NCI-H1092 treated with DMSO at 0.1 percent for 48 hours (cell line): Measurements from ENCODE around the gene LRRK1.

Source experiments
- DNase-seq: peaks from one replicate; lab custom pipeline; 2025; lab: John Stamatoyannopoulos, UW

Gene LRRK1

DNA sequence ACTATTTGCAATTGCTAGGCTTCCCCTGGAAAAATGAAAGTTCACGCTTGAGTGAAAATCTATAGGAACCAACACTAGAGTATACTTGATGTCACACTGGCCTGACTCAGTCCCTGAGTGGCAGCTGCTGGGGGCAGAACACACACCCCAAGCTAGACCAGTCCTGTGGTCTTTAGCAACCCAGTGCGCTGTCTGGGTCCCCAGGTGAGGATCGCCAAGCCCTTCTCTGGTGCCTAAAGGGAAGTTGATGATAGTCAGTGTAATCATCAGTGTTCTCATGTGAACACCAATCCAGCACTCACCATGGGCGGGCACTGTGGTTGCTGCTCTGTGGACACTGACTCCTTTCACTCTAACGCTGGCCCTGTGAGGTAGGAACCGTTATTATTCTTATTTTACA is 28.3 kb upstream of the LRRK1 start:
- DNase-seq: no peak

DNA sequence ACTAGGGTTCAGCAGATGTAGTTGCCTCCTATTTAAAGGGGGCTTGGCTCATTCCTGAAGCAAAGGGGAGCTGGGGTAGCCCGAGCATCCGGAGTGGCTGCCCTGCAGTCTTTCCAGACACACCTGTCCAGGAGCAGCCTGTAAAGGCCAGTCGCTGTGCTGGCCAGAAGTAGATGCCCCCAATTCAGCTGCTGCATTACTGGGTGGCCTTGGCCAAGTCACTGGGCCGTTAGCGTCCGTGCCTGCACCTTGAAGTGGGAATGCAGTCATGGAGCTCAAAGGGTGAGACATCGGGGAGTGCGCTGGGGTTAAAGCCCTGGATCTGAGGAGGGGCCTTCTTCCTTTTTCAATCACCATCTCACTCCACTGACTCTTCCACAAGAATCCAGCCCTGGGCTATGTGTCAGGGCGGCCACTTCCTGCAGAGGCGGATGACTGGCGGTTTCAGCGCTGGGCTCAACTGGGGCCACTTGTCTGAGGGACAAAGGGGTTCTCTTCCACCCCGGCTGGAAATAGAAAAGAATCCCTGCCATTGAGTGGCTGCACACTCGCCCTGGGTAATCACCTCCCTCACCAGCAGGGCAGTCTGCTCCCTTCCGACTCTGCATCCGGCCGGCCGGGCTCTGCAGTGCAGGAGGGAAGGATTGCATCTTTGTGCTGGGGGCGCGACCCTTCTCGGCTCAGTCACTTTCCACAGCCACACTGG is 27.7 kb upstream of the LRRK1 start:
- no peak for DNase-seq

DNA sequence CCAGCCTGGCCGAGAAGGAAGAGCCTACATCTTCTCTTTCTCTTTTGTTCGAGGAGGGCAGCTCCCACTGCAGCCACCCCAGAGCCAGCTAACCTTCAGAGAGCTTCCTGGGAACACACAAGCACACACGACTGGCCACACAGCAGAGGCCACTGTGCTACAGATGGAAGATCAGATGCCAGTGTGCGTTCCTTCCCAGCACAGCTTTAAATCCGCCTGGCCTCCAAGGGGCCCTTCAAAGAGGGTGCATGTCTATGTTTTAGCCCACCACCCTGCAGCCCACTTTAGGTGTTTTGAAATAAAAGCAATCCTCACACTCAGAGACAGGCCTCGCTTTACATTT is 27.2 kb upstream of the LRRK1 start:
- DNase-seq: no peak

DNA sequence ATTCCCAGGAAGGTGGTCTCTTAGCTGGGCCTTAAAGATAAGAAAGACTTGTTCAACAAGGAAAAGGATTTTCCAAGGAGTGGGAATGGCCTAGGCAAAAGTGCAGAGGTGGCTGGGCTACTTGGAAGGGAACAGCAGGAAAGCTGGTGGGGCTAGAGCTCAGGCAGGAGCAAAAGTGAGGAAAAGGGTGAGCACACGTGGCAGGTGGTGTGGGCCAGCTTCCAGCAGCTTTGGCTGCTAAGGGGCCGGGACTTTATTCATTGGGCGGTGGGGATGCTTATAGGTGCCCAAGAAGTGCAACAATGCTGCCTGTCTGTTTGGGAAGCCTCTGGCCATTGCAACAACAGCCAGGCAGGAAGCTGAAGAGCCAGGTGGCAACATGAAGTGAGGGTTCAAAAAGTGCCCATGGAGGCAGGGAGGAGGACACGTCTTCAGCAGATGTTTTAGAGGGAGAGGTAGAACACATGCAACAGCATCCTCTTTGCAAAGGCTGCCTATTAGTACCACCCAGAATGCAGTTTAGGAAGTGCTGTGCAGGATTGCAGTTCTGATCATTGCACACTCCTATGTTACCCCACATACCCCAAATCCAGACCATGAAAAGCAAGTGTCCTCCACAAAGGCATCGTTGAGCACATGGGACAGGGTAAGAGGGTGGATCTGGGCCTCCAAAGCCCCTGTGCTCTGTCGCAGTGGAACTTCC is 25.7 kb upstream of the LRRK1 start:
- no peak for DNase-seq

DNA sequence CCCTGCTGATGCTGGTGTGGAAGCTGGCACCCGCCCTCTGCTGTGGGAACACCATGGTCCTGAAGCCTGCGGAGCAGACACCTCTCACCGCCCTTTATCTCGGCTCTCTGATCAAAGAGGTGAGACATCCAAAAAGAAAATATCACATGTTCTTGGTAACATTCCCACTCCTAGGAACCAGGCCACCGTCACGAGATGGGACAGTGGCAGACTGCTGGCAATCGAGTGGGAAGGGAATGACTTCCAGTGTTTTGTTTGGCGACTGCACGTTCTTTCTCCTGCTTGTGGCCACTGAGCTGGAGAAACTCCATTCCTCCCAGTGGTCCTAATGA is 25.2 kb upstream of the LRRK1 start:
- DNase-seq: no peak

DNA sequence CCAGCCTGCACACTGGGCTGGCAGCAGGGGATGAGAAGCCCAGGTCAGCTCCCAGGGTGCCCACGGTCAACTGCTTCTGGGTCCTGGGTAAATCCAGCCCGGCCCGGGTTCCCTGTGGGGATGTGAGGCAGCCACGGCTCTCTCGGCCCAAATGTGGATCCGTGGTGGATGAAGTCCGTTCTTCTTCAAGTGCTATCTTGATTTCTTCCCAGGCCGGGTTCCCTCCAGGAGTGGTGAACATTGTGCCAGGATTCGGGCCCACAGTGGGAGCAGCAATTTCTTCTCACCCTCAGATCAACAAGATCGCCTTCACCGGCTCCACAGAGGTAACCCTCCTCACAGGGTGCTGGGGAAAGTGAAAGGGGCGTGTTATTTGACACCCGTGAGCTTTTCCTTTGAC is 23.4 kb upstream of the LRRK1 start:
- DNase-seq: no peak

DNA sequence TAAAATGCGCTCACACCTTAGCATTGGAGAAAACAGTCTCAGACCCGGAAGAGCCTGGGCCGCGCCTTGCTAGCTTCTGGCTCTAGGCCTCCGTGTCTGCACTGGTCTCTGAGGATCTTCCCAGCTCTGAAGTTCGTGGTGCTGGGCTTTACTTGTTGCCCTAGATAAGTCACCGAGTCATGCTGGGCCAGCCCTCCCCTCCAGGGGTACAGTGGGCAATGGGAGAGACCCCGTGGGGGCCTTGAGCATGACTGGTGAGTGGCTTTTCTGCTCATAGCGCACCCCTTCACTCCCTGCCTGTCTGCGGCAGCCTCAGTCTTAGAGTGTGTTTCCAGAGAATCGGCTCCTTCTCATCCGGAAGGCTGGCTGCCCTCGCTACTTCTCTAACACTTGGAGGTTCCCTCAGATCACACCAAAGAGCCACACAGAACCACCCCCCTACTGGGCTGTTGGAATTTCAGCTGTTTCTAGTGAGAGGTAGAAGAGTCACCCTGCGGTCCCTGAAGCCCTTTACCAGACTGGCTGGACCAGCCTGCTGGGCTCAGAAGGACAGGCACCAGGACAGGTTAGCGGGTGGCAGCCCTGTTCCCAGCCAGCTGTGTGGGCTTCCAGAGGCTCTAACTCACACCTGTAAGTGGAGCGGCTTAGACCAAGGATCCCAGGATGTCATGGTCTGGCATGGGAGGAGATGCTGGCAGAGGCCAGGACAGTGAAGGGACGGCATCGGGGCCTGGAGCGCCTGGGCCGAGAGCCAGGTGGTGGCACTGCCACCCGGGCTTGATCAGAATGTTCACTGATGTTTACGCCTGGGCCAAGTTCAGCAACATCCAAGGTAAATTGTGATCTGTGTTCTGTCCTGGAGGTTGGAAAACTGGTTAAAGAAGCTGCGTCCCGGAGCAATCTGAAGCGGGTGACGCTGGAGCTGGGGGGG is 21.7 kb upstream of the LRRK1 start:
- DNase-seq: no peak

DNA sequence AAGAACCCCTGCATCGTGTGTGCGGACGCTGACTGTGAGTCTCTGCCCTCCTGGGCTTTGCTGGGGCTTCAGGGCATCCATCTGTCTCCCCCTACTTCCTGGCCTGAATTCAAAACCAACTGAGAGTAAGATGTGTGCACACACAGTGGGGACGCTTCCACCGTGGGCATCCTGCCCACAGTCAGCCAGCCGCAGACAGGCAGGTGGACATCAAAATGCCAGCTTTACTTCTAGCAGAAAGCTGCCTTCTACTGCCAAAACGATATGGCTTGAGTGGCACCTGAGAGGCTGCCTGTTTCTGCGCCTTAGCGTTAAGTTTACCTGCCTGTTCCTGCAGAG is 21.0 kb upstream of the LRRK1 start:
- no peak for DNase-seq

DNA sequence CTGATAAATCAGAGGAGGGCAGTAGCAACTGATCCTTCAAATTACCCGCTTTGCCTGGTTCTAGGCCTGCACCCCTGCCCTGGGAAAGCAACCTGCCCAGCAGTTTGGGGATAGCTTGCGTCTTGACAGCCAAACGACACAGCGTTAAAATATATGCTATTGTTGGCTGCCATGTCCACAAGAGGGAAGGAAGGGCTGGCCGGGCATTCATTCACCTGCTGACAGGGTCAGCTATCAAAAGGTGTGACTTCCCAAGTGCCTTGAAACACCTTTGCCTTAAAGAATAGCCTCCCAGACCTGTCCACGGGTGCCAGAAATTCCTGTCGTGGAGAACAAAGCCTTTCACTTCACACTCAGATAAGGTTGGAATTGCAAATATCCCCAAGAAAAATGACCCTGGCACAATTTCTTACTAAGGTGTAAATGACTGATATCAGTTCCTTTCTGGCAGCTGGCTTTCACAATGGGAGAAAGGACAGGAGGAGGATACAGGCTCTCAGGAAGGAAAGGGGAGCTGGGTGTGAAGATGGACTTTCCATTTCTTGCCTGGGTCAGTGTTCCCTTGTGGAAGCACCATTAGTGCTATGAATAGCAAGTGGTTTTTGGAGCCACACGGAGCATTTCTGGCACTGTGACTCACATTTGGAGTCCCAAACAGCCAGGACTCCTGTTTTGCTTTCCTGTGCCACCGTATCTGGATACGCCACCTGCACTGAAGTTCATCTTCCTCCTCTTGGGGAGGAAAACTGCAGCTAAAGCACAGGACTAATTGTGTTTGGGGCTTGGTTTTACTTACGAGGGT is 20.3 kb upstream of the LRRK1 start:
- DNase-seq: no peak

DNA sequence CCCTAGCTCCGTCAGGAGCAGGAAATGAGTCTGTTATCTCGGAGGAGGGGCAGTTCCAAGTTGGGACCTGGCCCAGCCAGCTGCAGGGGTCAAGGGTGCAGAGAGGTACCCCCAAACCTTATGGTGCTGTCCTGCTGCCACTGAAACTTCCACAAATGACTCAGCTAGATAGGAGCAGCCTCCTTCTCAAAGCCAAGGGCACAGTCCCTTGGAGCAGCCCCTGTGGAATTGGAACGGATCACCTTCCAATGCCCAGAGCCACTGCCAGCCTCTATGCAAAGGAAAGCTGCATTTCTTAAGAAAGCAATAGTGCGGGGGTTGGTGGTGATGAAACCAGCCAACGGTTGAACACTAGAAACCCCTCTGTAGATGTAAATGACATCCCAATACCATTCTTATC is 19.6 kb upstream of the LRRK1 start:
- no peak for DNase-seq

DNA sequence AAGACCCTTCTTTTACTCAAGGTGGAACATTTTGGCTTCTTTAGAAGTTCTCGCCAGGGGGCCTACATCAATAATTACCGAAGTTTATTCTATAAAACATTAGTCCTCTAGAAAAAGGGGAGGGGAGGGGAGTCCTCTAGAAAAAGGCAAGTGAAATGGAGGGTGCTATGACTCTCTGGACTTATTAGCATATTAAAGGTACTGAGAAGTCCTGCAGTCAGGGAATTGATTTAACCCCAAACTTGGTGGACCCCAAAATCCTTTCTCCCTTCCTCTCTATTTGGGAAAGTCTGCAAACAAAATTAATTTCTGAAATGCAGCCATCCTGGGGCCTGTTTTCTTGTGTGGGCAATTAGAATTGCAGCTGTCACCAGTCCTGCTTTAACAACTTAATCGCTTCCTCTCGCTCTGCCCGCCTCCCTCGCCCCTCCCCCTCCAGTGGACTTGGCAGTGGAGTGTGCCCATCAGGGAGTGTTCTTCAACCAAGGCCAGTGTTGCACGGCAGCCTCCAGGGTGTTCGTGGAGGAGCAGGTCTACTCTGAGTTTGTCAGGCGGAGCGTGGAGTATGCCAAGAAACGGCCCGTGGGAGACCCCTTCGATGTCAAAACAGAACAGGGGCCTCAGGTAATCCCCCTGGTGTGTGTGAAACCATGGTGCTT is 18.9 kb upstream of the LRRK1 start:
- no peak for DNase-seq

DNA sequence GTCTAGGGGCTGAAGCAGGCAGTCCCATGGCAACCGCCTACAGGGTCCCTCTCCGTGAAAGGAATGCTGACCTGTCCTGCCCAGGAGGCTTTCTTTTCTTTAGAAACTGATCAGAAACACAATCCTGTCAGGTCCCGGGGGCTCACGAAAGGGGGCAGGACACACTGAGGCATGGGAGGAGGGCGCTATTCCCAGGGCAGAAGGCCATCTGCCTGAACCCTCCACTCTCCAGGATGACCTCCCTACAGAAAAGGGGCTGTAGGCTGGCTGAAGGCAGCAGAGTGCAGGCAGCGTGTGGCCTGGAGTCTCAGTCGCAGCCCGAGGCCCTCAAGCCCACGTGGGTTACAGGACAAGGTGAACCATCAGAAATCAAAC is 18.4 kb upstream of the LRRK1 start:
- DNase-seq: no peak

DNA sequence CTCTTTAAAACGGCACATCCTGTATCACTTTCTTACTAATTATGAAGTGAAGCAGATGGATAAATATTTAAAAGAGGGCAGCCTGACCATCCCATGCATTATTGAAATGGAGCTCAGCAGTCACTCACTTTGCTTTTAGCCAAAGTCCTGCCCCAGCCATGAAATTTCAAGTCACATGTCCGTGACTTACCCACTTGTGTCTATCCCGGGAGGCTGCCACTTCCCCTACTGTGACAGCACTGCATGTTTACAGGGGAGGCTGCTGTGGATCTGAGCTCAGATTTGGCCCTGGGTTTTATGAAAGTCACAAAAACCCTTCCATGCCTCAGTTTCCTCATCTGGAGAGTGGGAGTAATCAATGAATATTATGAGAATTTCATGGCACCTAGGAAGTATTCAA is 17.9 kb upstream of the LRRK1 start:
- no peak for DNase-seq

DNA sequence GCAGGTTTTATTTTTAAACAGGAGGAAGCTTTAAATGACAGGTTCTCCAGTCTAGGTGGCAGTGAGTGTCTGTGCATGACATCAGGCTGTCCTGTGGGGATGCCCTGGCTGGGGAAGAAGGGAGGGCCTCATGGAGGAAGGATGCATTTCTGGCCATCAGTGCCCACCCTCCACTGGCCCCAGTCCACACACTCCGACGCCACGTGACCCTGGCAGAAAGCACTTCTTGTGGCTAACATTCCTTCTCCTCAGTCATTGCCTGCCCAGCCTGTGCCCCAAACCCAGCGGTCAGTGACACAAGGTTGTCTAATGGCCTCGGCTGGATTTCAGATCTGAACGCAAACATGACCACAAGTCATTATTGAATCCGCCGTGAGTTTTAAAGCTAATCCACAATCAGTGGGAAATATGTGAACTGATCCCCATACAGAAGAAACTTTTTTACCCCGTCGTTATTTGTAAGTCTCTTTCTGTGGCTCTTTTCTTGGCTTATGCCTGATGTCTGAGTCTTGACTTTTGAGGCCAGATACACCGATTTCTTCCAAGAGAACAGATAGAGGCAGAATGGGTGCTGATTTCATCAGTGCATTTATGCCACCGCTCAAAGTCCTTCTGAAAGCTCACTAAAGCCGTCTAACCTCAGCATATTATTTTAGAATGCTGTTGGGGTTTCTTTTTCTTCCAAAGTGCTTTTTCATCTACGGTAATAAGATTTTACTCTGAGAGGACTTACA is 17.3 kb upstream of the LRRK1 start:
- DNase-seq: no peak

DNA sequence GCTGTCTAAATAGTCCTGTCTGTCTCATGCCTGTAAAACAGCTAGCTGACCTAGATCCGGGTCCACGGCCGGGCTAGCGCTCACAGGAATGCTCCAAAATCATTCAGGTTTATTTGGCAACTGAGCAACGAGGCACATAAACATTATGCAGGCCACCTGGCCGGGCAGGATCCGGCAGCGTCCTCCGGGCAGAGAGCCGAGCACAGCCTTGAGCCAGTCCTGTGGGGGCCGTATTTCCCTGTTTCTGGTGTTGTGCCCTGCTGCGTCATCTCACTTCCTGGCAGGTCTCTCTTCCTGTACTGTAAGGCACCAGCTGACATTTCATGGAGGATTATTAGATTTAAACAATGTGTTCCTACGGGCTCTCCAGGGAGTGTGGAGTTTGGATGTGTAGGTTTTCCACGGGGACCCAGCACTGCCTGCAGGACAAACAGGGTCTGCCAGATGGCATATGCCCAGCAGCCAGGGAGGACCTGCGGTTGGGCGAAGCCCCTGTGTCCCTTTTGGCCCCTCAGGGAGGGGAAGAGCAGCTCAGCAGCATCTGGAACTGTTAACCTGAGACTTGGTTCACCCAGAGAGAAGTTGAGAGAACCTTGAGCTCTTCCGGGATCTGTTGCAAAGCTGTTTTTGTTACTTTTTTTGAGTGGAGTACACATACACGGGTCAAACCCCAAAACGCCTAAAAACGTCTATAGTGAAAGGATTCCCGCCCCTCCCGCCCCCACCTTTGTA is 16.6 kb upstream of the LRRK1 start:
- DNase-seq: peak; percentile 72

DNA sequence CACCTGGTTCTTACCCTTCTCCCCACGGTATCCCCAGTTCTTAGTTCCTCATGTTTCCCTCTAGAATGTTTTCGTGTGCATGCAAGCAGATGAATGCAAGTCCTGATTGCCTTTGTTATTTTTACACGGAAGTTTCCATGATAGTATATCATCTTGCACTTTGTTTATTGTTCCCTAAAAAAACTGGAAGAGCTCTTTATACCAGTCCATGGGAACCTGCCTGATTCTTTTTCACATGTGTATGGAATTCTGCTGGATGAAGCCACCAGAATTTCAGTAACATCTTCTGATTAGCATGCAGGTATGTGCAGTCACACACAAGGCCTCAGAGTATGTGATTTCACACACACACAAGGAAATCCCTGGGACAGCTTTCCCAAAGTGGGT is 16.0 kb upstream of the LRRK1 start:
- no peak for DNase-seq

DNA sequence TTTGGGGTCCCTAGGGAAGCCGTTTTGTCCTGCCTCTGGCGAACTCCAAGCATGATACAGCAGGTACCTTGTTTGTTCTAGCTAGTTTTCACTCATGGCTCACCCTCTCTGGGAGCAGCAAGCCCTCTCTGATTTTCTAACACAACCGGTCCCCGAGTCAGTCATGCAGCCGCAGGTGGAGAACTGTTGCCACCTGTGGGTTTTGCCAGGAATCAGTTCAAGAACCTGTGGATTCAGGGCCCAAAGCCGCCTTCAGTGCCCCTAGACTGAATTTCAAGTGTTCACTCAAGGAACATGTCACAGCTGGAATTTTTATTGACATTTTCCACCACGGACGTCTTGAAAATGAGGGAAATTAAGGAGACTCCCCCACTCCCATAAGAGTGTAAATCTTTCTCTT is 13.3 kb upstream of the LRRK1 start:
- no peak for DNase-seq

DNA sequence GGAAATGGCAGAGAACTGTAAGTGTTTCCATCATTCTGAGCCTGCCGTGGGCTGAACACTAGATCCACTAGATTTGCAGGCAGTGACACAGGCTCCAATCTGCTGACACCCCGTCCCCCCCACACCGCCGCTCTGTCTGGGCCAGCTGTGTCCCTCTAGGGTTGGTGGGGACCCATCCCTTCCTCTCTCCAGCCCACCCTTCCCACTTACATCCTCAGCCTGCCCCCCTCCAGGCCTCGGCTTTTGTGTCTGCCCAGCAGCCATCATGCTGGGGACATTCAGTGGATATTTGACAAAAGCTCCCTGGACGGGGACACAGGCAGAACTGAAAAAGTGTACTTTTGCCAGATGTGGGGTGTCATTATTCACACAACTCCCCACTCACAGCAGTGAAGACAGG is 10.7 kb upstream of the LRRK1 start:
- DNase-seq: no peak

DNA sequence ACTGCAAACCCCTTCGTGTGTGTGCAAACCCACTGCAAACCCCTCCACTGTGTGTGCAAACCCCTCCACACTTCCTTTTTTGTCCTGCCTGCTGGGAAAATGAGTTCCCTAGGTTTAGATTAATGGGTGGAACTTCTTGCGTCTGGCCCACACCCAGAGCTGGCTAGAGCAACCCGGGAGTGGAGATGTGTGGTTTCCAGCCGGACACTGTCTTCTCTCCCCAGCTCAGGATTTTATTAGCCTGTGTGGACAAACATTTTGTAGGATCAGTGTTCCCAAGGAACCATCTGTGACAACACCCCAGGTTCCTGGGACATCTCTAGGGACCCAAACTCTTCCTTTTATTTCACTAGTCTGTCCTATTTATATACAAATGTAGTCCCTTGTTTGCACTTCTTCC is 9.6 kb upstream of the LRRK1 start:
- no peak for DNase-seq
